Astrocyte (in vitro differentiated cells and primary cell): ENCODE results near the gene THADA.

Experiments used
- CTCF ChIP-seq: IDR thresholded peaks from 2 replicates; pipeline ENCODE4 v1.5.1; 2011; ENCODE audit warnings: low read depth, mild to moderate bottlenecking, inconsistent platforms, low read length, moderate library complexity; ENCODE audit not compliant: insufficient read depth
- EZH2 ChIP-seq: IDR thresholded peaks from 2 replicates; pipeline ENCODE4 v1.6.1; 2012; ENCODE audit warnings: mild to moderate bottlenecking, low read length, inconsistent platforms; ENCODE audit not compliant: insufficient read depth

- TF ChIP-seq CTCF (no peak), EZH2 (no peak)
These were observed 175.4 kb downstream of the THADA start for GRCh38 chr2:43420389-43420801.
